ENCODE data around the gene PITX3. TPM values are rescaled to one million over a fixed set of nuclear protein-coding genes. Genes with fewer than 3 reads are reported as not detected.

Gene PITX3
- total RNA-seq = 0.69 TPM

GRCh38 chr10:102241444-102242117 is at the start of gene PITX3:
Gene PITX3 (minus strand): TSS chr10:102241512. CDS start chr10:102232080, 9,432 bp downstream.

GRCh38 chr10:102245082-102245931 is 4.0 kb upstream of the PITX3 start, which contains the start of gene GBF1:
Gene GBF1 (plus strand): TSS chr10:102245532. CDS start chr10:102258939, 13,407 bp downstream.

GRCh38 chr10:102225646-102226541 is 15.4 kb downstream of the PITX3 start, which contains the start of gene ELOVL3:
Gene ELOVL3 (plus strand): TSS chr10:102226299. CDS start chr10:102226549, 250 bp downstream.

Other genes starting within 250 kb of the PITX3 start
- 22.6 TPM for gene ARMH3, start 185.3 kb downstream of the PITX3 start, total RNA-seq
- gene HPS6, start 176.2 kb downstream of the PITX3 start, total RNA-seq = 12.9 TPM
- gene LDB1, start 121.1 kb downstream of the PITX3 start, total RNA-seq = 63.4 TPM
- 9.5 TPM for gene PPRC1, start 108.5 kb downstream of the PITX3 start, total RNA-seq
- gene NOLC1, start 89.1 kb downstream of the PITX3 start, total RNA-seq = 48.9 TPM
- gene ELOVL3, start 15.2 kb downstream of the PITX3 start, total RNA-seq = 0.92 TPM
- 31.8 TPM for gene GBF1, start 4.0 kb upstream of the PITX3 start, total RNA-seq
- gene NFKB2, start 154.2 kb upstream of the PITX3 start, total RNA-seq = 1.6 TPM
- gene PSD, start 177.3 kb upstream of the PITX3 start, total RNA-seq = 108 TPM
- gene FBXL15, start 179.3 kb upstream of the PITX3 start, total RNA-seq = 19.4 TPM
- gene CUEDC2, start 191.1 kb upstream of the PITX3 start, total RNA-seq = 53.7 TPM
- 0.69 TPM for gene C10orf95, start 210.0 kb upstream of the PITX3 start, total RNA-seq

Data from diencephalon (tissue), 1 donor.